ENCODE measurements around the gene TRIM41. TPM values are rescaled to one million over a fixed set of nuclear protein-coding genes. Genes with fewer than 3 reads are reported as not detected.

TRIM41 gene
- total RNA-seq, 1 donor from 2014 or later: 28.8 TPM

DNA sequence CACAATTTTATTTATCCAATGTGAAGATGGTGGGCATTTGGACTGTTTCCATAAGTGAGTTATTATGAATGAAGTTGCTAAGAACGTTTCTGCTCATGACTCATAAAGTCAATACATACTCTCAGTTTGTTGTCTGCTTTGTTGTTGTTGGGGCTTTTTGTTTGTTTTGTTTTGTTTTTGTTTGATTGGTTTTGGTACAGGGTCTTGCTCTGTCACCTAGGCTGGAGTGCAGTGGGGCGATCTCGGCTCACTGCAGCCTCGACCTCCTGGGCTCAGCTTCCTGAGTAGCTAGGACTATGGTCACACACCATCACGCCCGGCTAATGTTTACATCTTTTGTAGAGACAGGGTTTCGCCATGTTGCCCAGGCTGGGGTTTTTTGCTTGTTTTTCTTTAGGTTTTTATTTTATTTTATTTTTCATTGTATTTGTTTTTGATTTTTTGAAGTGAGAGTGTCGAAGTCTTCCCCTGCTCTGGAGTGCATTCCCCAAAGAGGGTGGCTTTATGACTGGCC, 36.0 kb upstream of the TRIM41 start:
- H3K36me3 Mint-ChIP-seq (ENCODE audit: unreplicated experiment): peaks cover 8% of the 10 kb centered on the region

DNA sequence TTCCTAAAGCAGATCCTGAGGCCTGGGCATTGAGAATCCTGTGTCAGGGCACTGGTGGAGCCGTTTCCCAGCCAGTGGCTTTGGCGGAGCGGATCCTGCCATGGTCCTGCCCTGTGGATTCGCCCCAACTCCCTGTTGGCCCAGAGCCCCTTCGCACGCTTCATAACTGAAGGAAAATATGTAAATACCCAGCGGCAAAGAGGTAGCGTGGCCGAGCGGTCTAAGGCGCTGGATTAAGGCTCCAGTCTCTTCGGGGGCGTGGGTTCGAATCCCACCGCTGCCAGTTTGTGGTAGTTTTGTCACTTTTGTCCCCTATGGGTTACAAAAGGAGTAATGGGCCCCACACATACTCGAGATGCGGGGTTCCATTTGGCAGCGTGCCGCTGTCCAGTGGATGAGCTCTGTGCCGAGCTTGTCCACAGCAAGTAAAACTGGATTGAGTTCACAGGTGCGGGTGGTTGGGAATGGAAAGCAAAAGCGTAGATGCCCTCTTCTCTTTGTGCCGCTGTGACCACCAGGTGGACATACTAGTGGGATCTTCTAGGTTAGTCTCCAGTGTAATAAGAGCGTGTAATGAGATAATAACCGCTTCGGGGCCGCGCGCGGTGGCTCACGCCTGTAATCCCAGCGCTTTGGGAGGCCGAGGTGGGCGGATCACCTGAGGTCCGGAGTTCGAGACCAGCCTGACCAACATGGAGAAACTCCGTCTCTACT, 35.4 kb upstream of the TRIM41 start:
- Mint-ChIP-seq H3K4me1 (ENCODE audit: low read depth, unreplicated experiment) (peaks cover 8% of the 10 kb centered on the region), H3K27me3 (ENCODE audit: unreplicated experiment) (peaks cover 46% of the 10 kb centered on the region), H3K9me3 (ENCODE audit: unreplicated experiment) (peaks cover 41% of the 10 kb centered on the region), H3K36me3 (ENCODE audit: unreplicated experiment) (peaks cover 8% of the 10 kb centered on the region), H3K4me3 (ENCODE audit: unreplicated experiment) (peak overlapping the region; percentile 96), H3K27ac (ENCODE audit: unreplicated experiment) (peak overlapping the region; percentile 88)
- peak; percentile 81 for DNase-seq
- TF ChIP-seq, protein P1, sequence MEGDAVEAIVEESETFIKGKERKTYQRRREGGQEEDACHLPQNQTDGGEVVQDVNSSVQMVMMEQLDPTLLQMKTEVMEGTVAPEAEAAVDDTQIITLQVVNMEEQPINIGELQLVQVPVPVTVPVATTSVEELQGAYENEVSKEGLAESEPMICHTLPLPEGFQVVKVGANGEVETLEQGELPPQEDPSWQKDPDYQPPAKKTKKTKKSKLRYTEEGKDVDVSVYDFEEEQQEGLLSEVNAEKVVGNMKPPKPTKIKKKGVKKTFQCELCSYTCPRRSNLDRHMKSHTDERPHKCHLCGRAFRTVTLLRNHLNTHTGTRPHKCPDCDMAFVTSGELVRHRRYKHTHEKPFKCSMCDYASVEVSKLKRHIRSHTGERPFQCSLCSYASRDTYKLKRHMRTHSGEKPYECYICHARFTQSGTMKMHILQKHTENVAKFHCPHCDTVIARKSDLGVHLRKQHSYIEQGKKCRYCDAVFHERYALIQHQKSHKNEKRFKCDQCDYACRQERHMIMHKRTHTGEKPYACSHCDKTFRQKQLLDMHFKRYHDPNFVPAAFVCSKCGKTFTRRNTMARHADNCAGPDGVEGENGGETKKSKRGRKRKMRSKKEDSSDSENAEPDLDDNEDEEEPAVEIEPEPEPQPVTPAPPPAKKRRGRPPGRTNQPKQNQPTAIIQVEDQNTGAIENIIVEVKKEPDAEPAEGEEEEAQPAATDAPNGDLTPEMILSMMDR (IDR thresholded peaks at IDR 0.05; ENCODE audit: partially characterized antibody, unreplicated experiment): peak; percentile 48

More for the DNA sequence above, 36.0 kb upstream of the TRIM41 start:
- Mint-ChIP-seq H3K9me3 (ENCODE audit: unreplicated experiment) (peaks cover 37% of the 10 kb centered on the region), H3K27ac (ENCODE audit: unreplicated experiment) (no peak overlapping the region), H3K27me3 (ENCODE audit: unreplicated experiment) (peaks cover 43% of the 10 kb centered on the region), H3K4me1 (ENCODE audit: low read depth, unreplicated experiment) (peaks cover 8% of the 10 kb centered on the region), H3K4me3 (ENCODE audit: unreplicated experiment) (peak overlapping the region; percentile 75)
- TF ChIP-seq, protein P1 (IDR thresholded peaks at IDR 0.05; ENCODE audit: partially characterized antibody, unreplicated experiment): no peak
- DNase-seq: no peak

DNA sequence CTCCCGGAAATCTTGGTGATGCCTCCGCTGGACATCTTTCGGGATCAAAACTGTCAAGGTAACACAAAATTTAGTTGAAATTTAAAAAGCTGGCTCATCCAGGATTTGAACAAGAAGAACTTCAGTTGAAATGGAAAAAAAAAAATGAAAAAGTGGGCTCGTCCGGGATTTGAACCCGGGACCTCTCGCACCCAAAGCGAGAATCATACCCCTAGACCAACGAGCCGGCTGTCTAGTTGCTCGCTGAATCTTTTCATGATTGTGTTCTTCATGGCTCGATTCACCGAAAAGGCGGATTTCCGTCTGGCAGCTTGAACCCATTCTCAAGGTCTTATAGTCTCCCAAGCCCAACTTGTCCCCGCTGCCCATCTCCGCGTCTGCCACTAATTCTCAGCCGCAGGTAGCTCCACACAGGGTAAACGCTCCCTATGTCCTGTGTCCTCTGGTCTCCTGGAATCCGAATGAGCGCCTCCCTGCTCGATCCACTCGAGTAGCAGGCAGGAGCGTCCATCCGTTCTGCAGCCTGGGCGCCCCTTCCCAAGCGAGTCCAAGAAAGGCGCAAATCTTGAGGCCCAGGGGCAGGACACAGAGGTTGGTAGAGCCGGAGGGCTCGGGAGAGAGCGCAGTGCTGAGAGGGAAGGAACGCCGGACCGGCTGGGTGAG, 34.2 kb upstream of the TRIM41 start:
- H3K4me1 Mint-ChIP-seq (ENCODE audit: low read depth, unreplicated experiment): peaks cover 8% of the 10 kb centered on the region
- TF ChIP-seq, protein P1 (IDR thresholded peaks at IDR 0.05; ENCODE audit: partially characterized antibody, unreplicated experiment): no peak
- peaks cover 43% of the 10 kb centered on the region for H3K9me3 Mint-ChIP-seq (ENCODE audit: unreplicated experiment)
- peak; percentile 68 for DNase-seq
- H3K36me3 Mint-ChIP-seq (ENCODE audit: unreplicated experiment): peaks cover 8% of the 10 kb centered on the region
- peak overlapping the region; percentile 88 for H3K27ac Mint-ChIP-seq (ENCODE audit: unreplicated experiment)
- peak overlapping the region; percentile 96 for H3K4me3 Mint-ChIP-seq (ENCODE audit: unreplicated experiment)
- peaks cover 44% of the 10 kb centered on the region for H3K27me3 Mint-ChIP-seq (ENCODE audit: unreplicated experiment)

DNA sequence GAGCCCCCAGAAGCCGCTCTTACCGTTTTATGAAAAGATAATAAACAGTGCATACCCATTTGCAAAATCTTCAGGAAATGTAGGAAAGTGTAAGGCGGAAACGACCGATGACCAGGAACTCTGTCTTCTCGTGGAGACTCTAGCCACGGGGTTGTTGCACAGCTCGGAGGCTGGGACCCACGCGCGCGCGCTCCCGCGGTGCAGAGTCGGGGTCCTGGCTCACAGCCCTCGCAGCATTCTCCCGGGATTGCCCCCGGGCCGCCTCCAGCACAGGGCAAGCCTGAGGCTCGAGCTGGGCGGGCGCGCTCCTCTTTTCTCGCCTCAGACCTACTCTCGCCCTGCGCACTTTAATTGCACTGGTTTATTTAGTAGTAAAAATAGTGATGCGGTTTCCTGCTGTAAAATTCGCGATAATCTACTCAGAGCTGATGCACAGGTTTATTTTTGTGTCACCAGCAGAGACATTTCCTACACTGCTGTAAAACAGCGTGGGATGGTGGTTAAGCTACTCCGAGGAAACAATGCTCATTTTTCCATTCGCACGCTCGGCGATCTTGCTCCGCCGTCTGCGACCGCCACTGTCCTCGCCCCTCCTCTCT, 33.6 kb upstream of the TRIM41 start:
- Mint-ChIP-seq H3K36me3 (ENCODE audit: unreplicated experiment) (peaks cover 8% of the 10 kb centered on the region), H3K4me3 (ENCODE audit: unreplicated experiment) (peak overlapping the region; percentile 96), H3K4me1 (ENCODE audit: low read depth, unreplicated experiment) (peaks cover 6% of the 10 kb centered on the region), H3K27ac (ENCODE audit: unreplicated experiment) (peak overlapping the region; percentile 17), H3K9me3 (ENCODE audit: unreplicated experiment) (peaks cover 44% of the 10 kb centered on the region), H3K27me3 (ENCODE audit: unreplicated experiment) (peaks cover 42% of the 10 kb centered on the region)
- peak; percentile 62 for DNase-seq
- TF ChIP-seq, protein P1 (IDR thresholded peaks at IDR 0.05; ENCODE audit: partially characterized antibody, unreplicated experiment): no peak
